Choroid plexus epithelial cell (primary cell): ENCODE results near the gene NBPF1.
"Not testable (repeated sequence)": the region's sequence is repeated elsewhere in the genome, so short reads cannot be mapped to it uniquely, and the experiment has no call there.

ENCODE experiments used
- DNase-seq: peaks from one replicate; pipeline ENCODE4 v3.0.0-alpha.2; 2010; ENCODE audit warnings: low read depth
- H3K4me3 ChIP-seq: 2 replicates; pipeline ENCODE4 v1.5.1; 2011; ENCODE audit warnings: low read depth, mild to moderate bottlenecking, control low read depth, low read length, moderate library complexity
- CTCF ChIP-seq: conservative IDR thresholded peaks from 2 replicates; pipeline ENCODE4 v1.5.1; 2011; ENCODE audit warnings: low read depth, mild to moderate bottlenecking, control low read depth, inconsistent platforms, low read length, moderate library complexity

NBPF1 gene

DNA sequence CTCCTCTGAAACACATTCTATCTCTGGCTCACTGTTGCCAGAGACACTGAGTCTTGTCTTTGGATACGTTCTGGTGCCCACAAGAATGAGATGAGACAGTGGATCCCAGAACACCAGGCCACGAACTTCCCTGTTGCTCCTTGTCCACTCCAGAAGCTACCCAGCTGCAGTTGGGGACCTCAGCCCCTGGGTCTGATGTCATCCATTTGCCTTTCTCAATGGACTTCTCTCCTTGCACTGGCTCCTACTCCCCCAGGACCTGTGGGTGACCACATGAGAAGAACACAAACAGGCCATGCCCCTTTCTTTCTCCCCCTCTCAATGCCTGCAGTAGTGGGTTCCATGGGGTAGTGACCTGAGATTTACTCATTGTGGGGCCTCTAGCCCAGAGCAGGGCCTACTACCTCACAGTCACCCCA is 5.9 kb downstream of the NBPF1 start:
- H3K4me3 ChIP-seq: no peak overlapping the region
- DNase-seq: no peak
- TF ChIP-seq CTCF: no peak

- DNase-seq, H3K4me3 ChIP-seq: not testable (repeated sequence)
Observed at GRCh38 chr1:16606666-16607432, 6.5 kb downstream of the NBPF1 start.

DNA sequence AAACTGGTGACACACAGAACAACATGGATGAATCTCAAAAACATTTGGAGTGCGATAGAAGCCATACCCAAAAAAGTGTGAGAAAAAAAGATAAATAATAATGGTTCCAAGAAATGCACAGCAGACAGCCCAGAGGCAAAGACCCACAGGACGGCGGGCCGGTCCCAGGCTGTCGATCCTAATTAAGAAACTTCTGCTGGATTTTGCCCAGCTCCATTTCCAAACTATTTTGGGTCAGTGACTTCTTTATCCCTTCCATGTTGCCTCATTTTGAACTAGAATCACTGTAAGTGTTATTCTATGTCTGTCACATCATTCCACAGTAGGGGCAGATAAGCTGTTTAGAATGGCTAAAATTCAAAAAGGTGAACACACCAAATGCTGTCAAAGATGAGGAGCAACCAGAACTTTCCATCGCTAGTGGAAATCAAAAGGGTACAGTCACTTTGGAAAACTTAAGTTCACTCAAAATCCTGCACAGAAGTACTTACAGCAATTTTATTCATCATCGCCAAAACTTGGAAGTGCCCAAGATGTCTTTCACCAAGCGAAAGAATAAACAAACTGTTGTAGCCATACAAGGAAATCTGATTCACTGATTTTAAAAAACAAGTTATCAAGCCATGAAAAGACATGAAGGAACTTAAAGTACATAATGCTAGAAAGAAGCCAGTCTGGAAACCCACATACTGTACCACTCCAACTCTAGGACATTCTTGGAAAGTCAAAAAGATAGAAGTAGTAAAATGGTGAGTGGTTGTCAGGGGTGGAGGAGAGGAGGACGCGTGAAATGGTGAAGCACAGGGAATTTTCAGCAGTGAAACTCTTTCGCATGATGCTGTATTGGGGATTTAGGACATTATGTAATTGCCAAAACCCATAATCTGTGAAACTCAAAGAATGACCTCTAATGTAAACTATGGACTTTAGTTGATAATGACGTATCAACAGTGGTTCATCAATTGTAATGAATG is 7.5 kb downstream of the NBPF1 start:
- DNase-seq: no peak
- TF ChIP-seq CTCF: no peak
- H3K4me3 ChIP-seq: no peak overlapping the region

- H3K4me3 ChIP-seq: no peak overlapping the region
- DNase-seq: no peak
- TF ChIP-seq CTCF: no peak
Observed at GRCh38 chr1:16605213-16605525, 8.2 kb downstream of the NBPF1 start.

GRCh38 chr1:16604514-16605212 is 8.7 kb downstream of the NBPF1 start:
- not testable (repeated sequence) for H3K4me3 ChIP-seq, DNase-seq

DNA sequence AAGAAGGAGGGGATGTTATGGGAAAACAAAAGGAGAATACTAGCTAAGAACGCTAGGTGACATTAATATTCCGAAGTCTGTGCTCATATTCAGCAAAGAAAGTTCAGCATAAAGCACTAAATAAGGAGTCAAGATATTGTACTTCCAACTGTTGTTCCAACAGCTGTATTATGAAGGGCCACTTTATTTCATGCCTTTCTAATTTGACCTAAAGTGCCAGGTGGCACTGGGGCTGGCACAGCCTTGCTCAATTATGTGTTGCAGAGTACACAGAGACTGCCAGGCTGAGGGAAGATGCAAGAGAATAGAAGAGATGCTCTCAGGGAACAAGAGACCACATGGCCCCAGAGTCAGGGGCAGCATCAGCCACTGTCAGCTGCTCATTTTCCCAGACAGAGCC is 9.7 kb downstream of the NBPF1 start:
- DNase-seq, H3K4me3 ChIP-seq: not testable (repeated sequence)

DNA sequence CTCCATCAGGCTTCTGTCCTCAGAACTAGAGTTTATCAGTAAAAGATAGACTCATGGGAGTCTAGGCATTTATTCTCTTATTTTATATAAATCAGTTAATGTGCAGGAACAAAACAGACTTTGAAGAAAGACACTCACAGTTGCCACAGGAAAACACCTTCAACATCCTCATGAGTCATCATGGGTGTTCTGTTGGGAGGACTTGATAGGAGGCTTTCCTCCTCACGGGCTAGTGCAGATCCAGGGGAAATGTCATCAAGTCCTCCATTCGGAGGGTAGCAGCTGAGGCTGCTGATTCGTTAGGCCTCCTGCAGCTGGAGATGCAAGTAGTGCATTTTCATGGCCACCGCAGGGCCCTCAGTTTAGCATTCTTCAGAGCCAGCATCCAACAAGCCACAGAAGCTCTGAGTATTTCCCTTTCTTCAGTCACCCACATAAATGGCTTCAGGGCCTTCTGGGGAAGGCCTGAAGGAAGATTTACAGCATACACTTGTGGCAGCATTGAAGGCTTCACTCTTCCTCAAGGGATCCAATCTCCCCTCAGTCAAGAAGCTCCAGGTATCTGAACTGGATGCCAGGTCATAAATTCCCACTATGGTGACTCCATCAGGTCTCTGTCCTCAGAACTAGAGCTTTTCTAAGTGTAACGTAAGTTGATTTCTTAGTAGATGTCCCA is 10.9 kb downstream of the NBPF1 start:
- not testable (repeated sequence) for DNase-seq, H3K4me3 ChIP-seq

DNA sequence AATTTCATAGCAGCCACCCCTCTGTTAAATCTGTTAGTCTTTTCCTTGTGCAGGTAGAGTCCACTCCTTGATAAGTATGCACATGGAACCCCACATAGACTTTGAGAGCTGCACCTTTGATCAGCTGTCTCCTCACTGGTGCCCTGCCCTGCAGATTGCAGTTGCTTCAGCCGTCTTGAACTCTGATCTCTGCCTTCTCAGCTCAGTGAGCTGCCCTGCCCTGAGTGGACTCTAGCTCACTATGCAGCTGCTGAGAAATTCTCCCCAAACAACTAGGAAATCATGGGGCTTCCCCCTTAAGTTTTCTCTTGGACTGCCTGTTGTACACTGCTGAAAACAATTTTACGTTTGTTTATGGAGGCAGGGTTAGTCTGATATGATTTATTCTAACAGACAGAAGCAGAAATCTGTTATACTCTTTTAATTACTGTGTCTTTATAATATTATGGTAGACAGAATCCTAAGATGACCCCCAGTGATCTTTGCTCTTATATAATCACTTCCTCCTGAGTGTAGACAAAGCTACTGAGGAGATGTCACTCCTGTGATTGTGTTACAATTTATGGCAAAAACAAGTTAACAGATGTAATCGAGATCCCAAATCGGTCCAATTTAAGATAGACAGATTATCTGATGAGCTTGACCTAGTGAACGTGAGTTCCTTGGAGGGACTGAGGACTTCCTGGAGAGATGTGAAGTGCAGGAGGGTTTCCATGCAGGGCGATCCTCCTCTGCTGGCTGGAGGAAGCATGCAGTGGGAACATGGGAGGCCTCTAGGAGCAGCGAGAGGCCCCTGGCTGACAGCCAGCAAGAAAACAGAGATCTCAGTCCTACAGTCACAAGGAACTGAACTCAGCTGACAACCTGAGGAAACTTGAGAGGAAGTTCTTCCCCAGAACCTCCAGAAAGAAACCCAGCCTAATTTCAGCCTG is 12.2 kb downstream of the NBPF1 start:
- not testable (repeated sequence) for DNase-seq, H3K4me3 ChIP-seq

DNA sequence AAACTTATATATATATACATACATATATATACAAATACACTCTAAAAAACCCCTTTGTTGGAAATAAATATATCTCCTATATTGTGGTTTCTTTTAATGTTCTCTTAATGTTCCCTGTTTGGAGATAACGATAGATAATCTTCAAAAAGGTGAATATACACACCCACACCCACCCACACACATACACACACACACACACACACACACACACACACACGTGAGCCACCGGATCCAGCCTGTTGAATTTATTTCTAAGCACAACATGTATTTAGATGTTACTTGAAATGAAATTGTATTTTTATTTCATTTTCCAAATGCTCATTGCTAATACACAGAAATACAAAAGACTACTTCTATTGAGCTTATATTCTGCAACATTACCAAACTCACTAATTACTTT is 14.0 kb downstream of the NBPF1 start:
- DNase-seq, H3K4me3 ChIP-seq: not testable (repeated sequence)

DNA sequence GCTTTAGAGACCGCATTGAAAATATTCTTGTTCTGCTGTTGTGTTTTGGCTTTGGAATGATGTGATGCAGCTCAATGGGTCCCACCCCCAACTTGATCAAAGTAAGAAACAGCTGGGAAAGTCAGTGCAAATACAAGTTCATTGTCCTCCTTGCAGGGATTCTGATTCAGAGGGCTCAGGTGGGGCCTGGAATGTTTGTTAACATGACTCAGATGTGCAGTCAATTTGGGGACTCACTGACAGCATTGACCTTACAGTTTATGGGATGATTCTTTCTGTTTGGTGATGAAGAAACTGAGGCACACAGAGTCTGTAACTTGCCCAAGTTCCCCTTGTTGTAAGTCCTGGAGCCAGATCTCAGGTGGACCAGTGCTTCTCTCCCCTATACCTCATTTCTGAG is 18.1 kb downstream of the NBPF1 start:
- DNase-seq, H3K4me3 ChIP-seq: not testable (repeated sequence)

GRCh38 chr1:16591845-16592244 is 21.5 kb downstream of the NBPF1 start:
- not testable (repeated sequence) for H3K4me3 ChIP-seq, DNase-seq

DNA sequence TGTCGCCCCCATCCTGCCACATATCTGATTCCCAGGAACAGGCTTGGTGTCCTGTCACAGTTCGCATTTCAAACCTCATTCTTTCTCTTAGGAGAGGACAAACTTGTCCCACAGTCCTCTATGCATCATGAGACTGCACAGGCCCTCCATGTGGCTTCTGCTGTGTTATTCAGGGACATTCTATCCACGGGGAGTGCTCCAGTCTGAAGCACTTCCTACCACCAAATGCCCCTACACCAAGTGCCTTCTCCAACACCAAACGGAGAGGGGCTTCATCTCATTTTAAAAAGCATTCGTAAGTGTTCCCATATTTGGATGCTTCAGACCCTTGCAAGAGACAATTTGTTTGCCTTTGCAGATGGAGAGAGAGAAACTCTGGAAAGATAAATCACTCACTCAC is 25.3 kb downstream of the NBPF1 start:
- H3K4me3 ChIP-seq, DNase-seq: not testable (repeated sequence)

DNA sequence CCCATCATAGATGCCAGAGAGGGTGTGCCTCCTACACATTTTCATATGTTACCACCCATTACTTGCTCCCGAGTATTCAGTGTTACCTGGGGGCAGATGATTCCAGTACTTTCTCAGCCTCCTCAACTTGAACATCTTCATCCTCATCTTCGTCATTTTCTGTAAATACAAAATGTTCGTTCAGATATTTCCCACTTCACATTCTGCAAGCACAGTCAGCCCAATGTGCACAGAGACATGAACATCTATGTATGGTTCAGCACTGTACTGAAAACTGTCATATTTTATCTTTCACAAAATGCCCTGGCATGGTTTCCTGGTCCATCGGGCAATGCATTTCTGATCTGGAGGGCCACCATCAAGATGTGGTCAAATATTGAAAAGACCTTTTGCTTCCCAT is 25.7 kb downstream of the NBPF1 start:
- not testable (repeated sequence) for DNase-seq, H3K4me3 ChIP-seq

DNA sequence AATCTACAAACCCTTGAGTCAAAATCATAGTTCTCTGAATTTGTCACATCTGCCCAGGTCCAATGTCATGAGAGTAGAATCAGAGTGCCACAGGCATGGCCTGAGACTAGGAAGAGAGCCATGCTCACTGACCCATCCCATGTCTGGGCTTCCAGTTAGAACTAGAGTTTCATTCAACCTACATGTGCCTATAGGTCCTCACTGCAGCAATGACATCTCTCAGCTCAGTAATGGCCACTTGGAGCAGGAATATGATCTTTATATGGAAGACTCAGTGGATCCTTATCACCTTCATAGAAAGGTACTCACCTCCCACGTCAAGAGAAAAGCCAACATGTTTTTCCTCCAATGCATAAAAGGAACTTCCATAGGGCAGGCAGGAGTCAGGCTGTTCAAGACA is 48.0 kb downstream of the NBPF1 start:
- DNase-seq, H3K4me3 ChIP-seq: not testable (repeated sequence)
